Upper lobe of right lung (tissue), 1 donor: ENCODE results near the gene LACTB. TPM values are rescaled to one million over a fixed set of nuclear protein-coding genes. Genes with fewer than 3 reads are reported as not detected.
"Not testable (repeated sequence)": the region's sequence is repeated elsewhere in the genome, so short reads cannot be mapped to it uniquely, and the experiment has no call there.

Experiments
- ATAC-seq: fragments of 200-7000 bp; cut with Tn5 transposase; one replicate; pipeline ENCODE4 v1.9.1; 2020; ENCODE audit warnings: mild to moderate bottlenecking, moderate library complexity
- DNase-seq: peaks from one replicate; pipeline ENCODE4 v3.0.0-alpha.2; 2020
- H3K27ac ChIP-seq: fragments of 200-600 bp; one replicate; pipeline ENCODE4 v1.8.0; 2022
- H3K27me3 ChIP-seq: fragments of 200-600 bp; one replicate; pipeline ENCODE4 v1.8.0; 2022; ENCODE audit warnings: mild to moderate bottlenecking
- H3K36me3 ChIP-seq: fragments of 200-600 bp; one replicate; pipeline ENCODE4 v1.8.0; 2022
- H3K4me1 ChIP-seq: fragments of 200-600 bp; one replicate; pipeline ENCODE4 v1.8.0; 2022
- H3K4me3 ChIP-seq: fragments of 200-600 bp; one replicate; pipeline ENCODE4 v1.8.0; 2022; ENCODE audit warnings: mild to moderate bottlenecking
- H3K9me3 ChIP-seq: fragments of 200-600 bp; one replicate; pipeline ENCODE4 v1.8.0; 2022
- CTCF ChIP-seq: fragments of 200-600 bp; IDR thresholded peaks from one replicate; pipeline ENCODE4 v1.8.0; 2022; ENCODE audit warnings: antibody characterized with exemption
- intact Hi-C: fragments of 100-400 bp; cut with DNase I; formaldehyde crosslinking; loops from one replicate; pipeline ENCODE4 v1.11.0; 2022
- total RNA-seq: library from RNA; stranded (reverse); fragmentation: NEBNext Ultra II Directional; extraction: Animal tissue kit (Norgen Biotek cat#: 25700); gene quantifications from one replicate; pipeline ENCODE4 v1.2.1, GENCODE V29; 2021
- donor health status: DM: no; HTN: yes; CAD: no; lungs with severe emphysema.

Gene LACTB
- total RNA-seq, 1 donor from 2014 or later, result 24.8 TPM

GRCh38 chr15:63090887-63091286, 30.8 kb upstream of the LACTB start:
- no peak for ATAC-seq
- no peak overlapping the region for H3K27ac ChIP-seq
- DNase-seq, result no peak
- H3K4me3 ChIP-seq, result no peak overlapping the region
- intact Hi-C loops, result loop anchor here (5.0 kb wide), 1 partner anchor 44 kb away; no protein-coding TSS in a partner anchor
- TF ChIP-seq CTCF, result no peak
- H3K36me3 ChIP-seq, result no peaks in the 10 kb centered on the region
- H3K4me1 ChIP-seq, result peaks cover 14% of the 10 kb centered on the region
- no peaks in the 10 kb centered on the region for H3K27me3 ChIP-seq
- no peaks in the 10 kb centered on the region for H3K9me3 ChIP-seq

- intact Hi-C loops, result loop anchor here (5.0 kb wide), 1 partner anchor 45 kb away; no protein-coding TSS in a partner anchor
- no peak overlapping the region for H3K4me3 ChIP-seq
- no peaks in the 10 kb centered on the region for H3K36me3 ChIP-seq
- DNase-seq (no peak), ATAC-seq (no peak)
- TF ChIP-seq CTCF, result no peak
- H3K9me3 ChIP-seq, result no peaks in the 10 kb centered on the region
- H3K4me1 ChIP-seq, result peaks cover 14% of the 10 kb centered on the region
- no peak overlapping the region for H3K27ac ChIP-seq
- H3K27me3 ChIP-seq, result no peaks in the 10 kb centered on the region
Measured at GRCh38 chr15:63091679-63092446, 29.8 kb upstream of the LACTB start.

- intact Hi-C loops, result loop anchor here (5.0 kb wide), 1 partner anchor 46 kb away; no protein-coding TSS in a partner anchor
- Histone ChIP-seq H3K27me3 (no peaks in the 10 kb centered on the region), H3K9me3 (no peaks in the 10 kb centered on the region), H3K4me1 (peaks cover 11% of the 10 kb centered on the region), H3K27ac (no peak overlapping the region), H3K4me3 (no peak overlapping the region), H3K36me3 (no peaks in the 10 kb centered on the region)
- peak; percentile 91 for TF ChIP-seq CTCF
- peak; percentile 81 for DNase-seq
- ATAC-seq, result peak; percentile 98
Measured at GRCh38 chr15:63093486-63094205, 28.0 kb upstream of the LACTB start.

- peaks cover 3% of the 10 kb centered on the region for H3K4me1 ChIP-seq
- ATAC-seq (peak; percentile 54), DNase-seq (no peak)
- no peaks in the 10 kb centered on the region for H3K36me3 ChIP-seq
- H3K27me3 ChIP-seq, result no peaks in the 10 kb centered on the region
- intact Hi-C loops, result loop anchor here (5.0 kb wide), 1 partner anchor 47 kb away; no protein-coding TSS in a partner anchor
- no peak for TF ChIP-seq CTCF
- no peak overlapping the region for H3K4me3 ChIP-seq
- H3K27ac ChIP-seq, result no peak overlapping the region
- no peaks in the 10 kb centered on the region for H3K9me3 ChIP-seq
Measured at GRCh38 chr15:63094495-63094931, 27.1 kb upstream of the LACTB start.

- Histone ChIP-seq H3K4me3 (no peak overlapping the region), H3K27me3 (no peaks in the 10 kb centered on the region), H3K27ac (no peak overlapping the region), H3K4me1 (no peaks in the 10 kb centered on the region), H3K9me3 (no peaks in the 10 kb centered on the region), H3K36me3 (no peaks in the 10 kb centered on the region)
- DNase-seq (no peak), ATAC-seq (no peak)
- no peak for TF ChIP-seq CTCF
- intact Hi-C loops, result no loop called here
Measured at GRCh38 chr15:63096178-63096577, 25.5 kb upstream of the LACTB start.

GRCh38 chr15:63098901-63099300, 22.8 kb upstream of the LACTB start:
- intact Hi-C loops, H3K27me3 ChIP-seq, H3K4me1 ChIP-seq, ATAC-seq, DNase-seq, H3K9me3 ChIP-seq, H3K36me3 ChIP-seq, H3K27ac ChIP-seq, H3K4me3 ChIP-seq: not testable (repeated sequence)

GRCh38 chr15:63099581-63099980, 22.1 kb upstream of the LACTB start:
- intact Hi-C loops, ATAC-seq, H3K9me3 ChIP-seq, H3K4me1 ChIP-seq, H3K27me3 ChIP-seq, H3K36me3 ChIP-seq, H3K4me3 ChIP-seq, DNase-seq, H3K27ac ChIP-seq: not testable (repeated sequence)
